ENCODE results near the gene FAM219A.
A peak's percentile ranks its signal among the peaks of the same experiment; 100 is the strongest.

The FAM219A gene

DNA sequence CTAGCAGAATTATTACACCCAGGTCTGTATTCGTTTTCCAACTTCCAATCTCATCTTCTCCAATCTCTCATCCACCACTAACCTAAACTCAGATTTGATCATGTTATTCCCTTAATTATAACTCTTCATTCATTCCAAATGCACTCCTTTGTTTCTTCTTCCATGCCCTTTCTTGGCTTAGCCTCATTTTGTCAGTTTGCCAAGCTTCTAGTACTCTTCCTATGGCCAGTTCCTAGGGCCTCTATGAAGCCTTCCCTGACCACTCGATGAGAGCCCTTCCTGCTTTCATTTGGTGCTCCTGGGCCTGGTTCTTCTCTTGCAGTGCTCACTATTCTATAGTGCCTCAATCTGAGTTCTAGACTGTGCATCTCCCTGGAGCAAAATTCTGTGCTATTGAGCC is 5.8 kb downstream of the FAM219A start:
- TF ChIP-seq, protein P1, sequence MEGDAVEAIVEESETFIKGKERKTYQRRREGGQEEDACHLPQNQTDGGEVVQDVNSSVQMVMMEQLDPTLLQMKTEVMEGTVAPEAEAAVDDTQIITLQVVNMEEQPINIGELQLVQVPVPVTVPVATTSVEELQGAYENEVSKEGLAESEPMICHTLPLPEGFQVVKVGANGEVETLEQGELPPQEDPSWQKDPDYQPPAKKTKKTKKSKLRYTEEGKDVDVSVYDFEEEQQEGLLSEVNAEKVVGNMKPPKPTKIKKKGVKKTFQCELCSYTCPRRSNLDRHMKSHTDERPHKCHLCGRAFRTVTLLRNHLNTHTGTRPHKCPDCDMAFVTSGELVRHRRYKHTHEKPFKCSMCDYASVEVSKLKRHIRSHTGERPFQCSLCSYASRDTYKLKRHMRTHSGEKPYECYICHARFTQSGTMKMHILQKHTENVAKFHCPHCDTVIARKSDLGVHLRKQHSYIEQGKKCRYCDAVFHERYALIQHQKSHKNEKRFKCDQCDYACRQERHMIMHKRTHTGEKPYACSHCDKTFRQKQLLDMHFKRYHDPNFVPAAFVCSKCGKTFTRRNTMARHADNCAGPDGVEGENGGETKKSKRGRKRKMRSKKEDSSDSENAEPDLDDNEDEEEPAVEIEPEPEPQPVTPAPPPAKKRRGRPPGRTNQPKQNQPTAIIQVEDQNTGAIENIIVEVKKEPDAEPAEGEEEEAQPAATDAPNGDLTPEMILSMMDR (IDR thresholded peaks at IDR 0.05; ENCODE audit: borderline replicate concordance, control extremely low read depth, extremely low read depth, insufficient read depth, missing control alignments) = no peak
- no peak for DNase-seq (ENCODE audit: low spot score)
- in situ Hi-C loops (cut with MboI; ENCODE audit: low sequenced_read_pairs, unreplicated experiment) = no loop called here

GRCh38 chr9:34451545-34451944 is 6.8 kb downstream of the FAM219A start:
- in situ Hi-C loops (cut with MboI; ENCODE audit: low sequenced_read_pairs, unreplicated experiment) = no loop called here
- DNase-seq (ENCODE audit: low spot score) = peak; percentile 40
- TF ChIP-seq, protein P1 (IDR thresholded peaks at IDR 0.05; ENCODE audit: borderline replicate concordance, control extremely low read depth, extremely low read depth, insufficient read depth, missing control alignments) = no peak

DNA sequence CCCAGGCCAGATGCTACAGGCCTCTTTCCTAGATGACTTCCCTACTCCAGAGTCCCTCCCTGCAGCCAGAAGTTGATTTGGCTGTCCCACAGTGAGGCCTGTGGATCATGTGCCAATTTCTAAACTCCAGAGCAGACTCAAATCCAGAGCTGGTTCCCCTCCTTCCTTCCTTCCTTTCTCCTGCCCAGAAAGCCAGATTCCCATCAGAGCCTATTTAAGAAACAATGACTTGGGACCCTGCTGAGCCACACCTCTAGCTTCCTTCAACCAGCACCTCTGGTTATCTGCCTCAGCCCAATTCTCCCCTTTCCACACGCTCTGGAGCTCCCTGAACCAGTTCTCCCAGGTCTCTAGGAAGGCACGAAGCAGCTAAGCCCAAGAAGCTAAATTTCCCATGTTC is 7.2 kb downstream of the FAM219A start:
- DNase-seq (ENCODE audit: low spot score) = no peak
- TF ChIP-seq, protein P1 (IDR thresholded peaks at IDR 0.05; ENCODE audit: borderline replicate concordance, control extremely low read depth, extremely low read depth, insufficient read depth, missing control alignments) = no peak
- in situ Hi-C loops (cut with MboI; ENCODE audit: low sequenced_read_pairs, unreplicated experiment) = no loop called here

DNA sequence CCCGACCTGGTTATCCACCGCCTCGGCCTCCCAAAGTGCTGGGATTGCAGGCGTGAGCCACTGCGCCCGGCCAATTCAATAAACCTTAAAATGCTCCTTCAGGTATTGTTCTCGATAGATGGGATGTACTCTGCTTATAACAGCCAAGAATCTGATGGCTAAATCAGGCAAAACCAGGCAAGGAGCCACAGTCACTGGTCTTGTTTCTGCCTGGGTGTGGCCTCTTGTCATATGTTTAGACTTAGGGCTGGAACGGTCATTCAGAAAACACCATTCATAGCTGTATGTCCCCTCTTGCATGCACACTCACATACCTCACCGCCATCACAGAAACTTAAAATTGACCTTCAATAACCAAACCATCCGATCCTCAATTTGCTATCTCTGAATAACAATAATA is 7.7 kb downstream of the FAM219A start:
- DNase-seq (ENCODE audit: low spot score) = no peak
- TF ChIP-seq, protein P1 (IDR thresholded peaks at IDR 0.05; ENCODE audit: borderline replicate concordance, control extremely low read depth, extremely low read depth, insufficient read depth, missing control alignments) = no peak
- in situ Hi-C loops (cut with MboI; ENCODE audit: low sequenced_read_pairs, unreplicated experiment) = no loop called here

- in situ Hi-C loops (cut with MboI; ENCODE audit: low sequenced_read_pairs, unreplicated experiment) = loop anchor here (10.0 kb wide), 1 partner anchor 48 kb away; no protein-coding TSS in a partner anchor
- no peak for DNase-seq (ENCODE audit: low spot score)
- TF ChIP-seq, protein P1 (IDR thresholded peaks at IDR 0.05; ENCODE audit: borderline replicate concordance, control extremely low read depth, extremely low read depth, insufficient read depth, missing control alignments) = no peak
These were observed 11.4 kb downstream of the FAM219A start for GRCh38 chr9:34446951-34447350.

DNA sequence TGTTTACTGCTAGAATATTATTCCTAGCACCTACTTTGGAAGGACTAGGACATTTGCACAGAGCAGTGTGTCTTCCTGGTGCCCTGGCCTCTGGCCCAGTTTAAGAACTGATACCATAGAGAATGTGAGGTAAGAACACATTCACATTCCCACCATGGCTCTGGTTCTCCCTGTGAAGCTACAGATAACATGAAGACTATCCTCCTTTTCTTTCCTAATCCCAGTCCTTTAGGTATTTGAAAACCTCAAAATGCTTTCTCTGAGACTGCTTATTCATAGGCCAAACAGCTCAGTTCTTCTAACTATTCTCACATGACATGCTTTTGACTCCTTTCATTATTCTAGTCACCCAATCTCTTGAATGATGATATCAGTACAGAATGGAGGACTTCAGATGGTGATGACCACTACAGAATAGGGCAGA is 11.9 kb downstream of the FAM219A start:
- in situ Hi-C loops (cut with MboI; ENCODE audit: low sequenced_read_pairs, unreplicated experiment) = loop anchor here (10.0 kb wide), 1 partner anchor 48 kb away; no protein-coding TSS in a partner anchor
- no peak for DNase-seq (ENCODE audit: low spot score)
- TF ChIP-seq, protein P1 (IDR thresholded peaks at IDR 0.05; ENCODE audit: borderline replicate concordance, control extremely low read depth, extremely low read depth, insufficient read depth, missing control alignments) = no peak
